Memory B cell (primary cell): ENCODE data around the gene EDEM1.
"Not testable (repeated sequence)": the region's sequence is repeated elsewhere in the genome, so short reads cannot be mapped to it uniquely, and the experiment has no call there.

Experiments used
- ATAC-seq: fragments of 150-1000 bp; cut with Tn5 transposase; 2 replicates; pipeline ENCODE4 v1.10.0; 2021; ENCODE audit warnings: low read depth, mild to moderate bottlenecking, moderate library complexity
- DNase-seq, 2 donors: peaks; one replicate each; pipeline ENCODE4 v3.0.0; 2022; ENCODE audit warnings: low spot score in 2 of 2
- H3K27ac Mint-ChIP-seq: one replicate; pipeline ENCODE4 v1.8.0; 2022; ENCODE audit warnings: mild to moderate bottlenecking, moderate library complexity, mixed read lengths
- H3K27me3 Mint-ChIP-seq: one replicate; pipeline ENCODE4 v1.8.0; 2022; ENCODE audit warnings: mixed read lengths
- H3K36me3 Mint-ChIP-seq: one replicate; pipeline ENCODE4 v1.8.0; 2022; ENCODE audit warnings: mild to moderate bottlenecking, mixed read lengths
- H3K4me1 Mint-ChIP-seq: one replicate; pipeline ENCODE4 v1.8.0; 2022; ENCODE audit warnings: mixed read lengths
- H3K4me3 Mint-ChIP-seq: one replicate; pipeline ENCODE4 v1.8.0; 2022; ENCODE audit warnings: mild to moderate bottlenecking, moderate library complexity, mixed read lengths
- H3K9me3 Mint-ChIP-seq: one replicate; pipeline ENCODE4 v1.8.0; 2022; ENCODE audit warnings: mixed read lengths

Gene EDEM1

DNA sequence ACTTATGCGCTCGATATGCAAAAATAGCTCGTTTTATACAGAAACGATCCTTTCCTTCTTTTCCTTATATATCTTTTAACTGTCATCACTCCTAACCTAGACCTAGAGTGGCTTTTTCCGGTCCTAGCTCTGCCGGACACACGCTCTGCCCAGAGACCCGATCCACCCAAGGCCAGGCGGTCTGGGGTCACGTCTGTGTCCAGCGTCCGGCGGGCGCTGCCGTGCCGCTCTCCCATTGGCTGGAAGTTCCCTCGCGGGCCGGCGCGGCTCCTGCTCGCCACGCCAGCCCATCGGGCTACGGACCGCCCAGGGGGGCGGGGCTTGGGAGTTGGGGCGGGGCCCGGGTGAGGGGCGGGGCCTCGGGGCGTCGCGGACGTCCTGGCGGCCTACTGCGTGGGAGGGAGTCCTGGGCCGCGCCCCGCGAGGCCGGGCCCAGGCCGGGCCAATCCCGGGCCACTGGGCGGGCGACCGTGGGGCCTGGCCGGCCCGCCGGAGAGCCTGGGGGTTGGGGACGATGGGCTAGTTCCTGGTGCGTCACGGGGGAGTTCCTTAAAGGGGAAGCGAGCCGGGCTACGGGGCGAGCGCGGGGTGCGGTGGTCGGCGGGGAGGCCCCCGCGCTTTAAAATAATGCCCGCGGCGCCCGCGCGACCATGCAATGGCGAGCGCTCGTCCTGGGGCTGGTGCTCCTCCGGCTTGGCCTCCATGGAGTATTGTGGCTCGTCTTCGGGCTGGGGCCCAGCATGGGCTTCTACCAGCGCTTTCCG lies at the start of gene EDEM1:
EDEM1 (plus strand) TSS at position 552 of the 764 bp plus-strand sequence; CDS start at position 651, 99 bp downstream.
- H3K27me3 Mint-ChIP-seq = no peaks in the 10 kb centered on the region
- peak within 1 kb of the TSS; percentile 99 for H3K27ac Mint-ChIP-seq
- ATAC-seq = peak; percentile 84
- H3K36me3 Mint-ChIP-seq = peaks cover 13% of the 10 kb centered on the region
- DNase-seq = peak; percentile 98
- peaks cover 30% of the 10 kb centered on the region for H3K4me1 Mint-ChIP-seq
- H3K4me3 Mint-ChIP-seq = peak within 1 kb of the TSS; percentile 99
- no peaks in the 10 kb centered on the region for H3K9me3 Mint-ChIP-seq

DNA sequence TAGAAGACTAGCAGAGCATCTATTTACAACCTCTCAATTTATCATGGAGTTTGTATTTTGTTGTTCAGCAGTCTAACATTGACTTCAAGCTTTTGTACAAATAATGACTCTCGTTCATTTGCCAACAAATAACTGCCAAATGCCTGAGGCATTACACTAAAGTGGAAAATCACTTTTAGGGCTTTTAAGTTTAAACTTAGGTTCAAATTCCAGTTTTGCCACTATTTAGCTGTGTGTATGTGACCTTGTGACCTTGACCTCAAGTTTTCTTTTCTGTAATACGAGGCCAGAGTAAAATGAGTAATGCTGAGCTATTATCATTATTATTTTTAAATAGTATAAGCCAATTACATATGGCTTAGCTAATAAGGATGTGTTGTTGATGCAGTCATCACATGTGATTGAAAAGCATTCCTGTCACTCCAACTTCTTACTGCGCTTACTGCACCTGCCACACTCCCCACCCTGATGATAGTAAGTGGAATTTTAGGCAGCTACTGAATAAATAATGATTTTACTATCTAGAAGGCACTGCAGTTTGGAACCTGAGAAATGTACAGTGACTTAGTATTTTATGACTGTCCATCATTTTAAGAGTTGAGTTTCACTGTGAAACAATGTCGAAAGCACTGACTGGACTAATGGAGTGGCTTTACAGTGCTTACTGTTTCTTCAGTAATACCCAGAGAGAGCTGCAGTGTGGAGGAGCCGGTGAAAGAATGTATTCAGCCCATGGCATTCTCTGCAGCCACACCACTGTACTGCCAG lies 49.1 kb upstream of the EDEM1 start:
- DNase-seq = no peak
- peaks cover 2% of the 10 kb centered on the region for H3K9me3 Mint-ChIP-seq
- peak overlapping the region; percentile 28 for H3K4me3 Mint-ChIP-seq
- H3K4me1 Mint-ChIP-seq = peaks cover 57% of the 10 kb centered on the region
- no peak for ATAC-seq
- H3K36me3 Mint-ChIP-seq = peaks cover 23% of the 10 kb centered on the region
- H3K27ac Mint-ChIP-seq = peak overlapping the region; percentile 90
- no peaks in the 10 kb centered on the region for H3K27me3 Mint-ChIP-seq

GRCh38 chr3:5140230-5140621 lies 47.3 kb upstream of the EDEM1 start:
- H3K9me3 Mint-ChIP-seq = peaks cover 6% of the 10 kb centered on the region
- peaks cover 36% of the 10 kb centered on the region for H3K36me3 Mint-ChIP-seq
- H3K27me3 Mint-ChIP-seq = no peaks in the 10 kb centered on the region
- peak; percentile 66 for ATAC-seq
- H3K27ac Mint-ChIP-seq = peak overlapping the region; percentile 80
- peak overlapping the region; percentile 19 for H3K4me3 Mint-ChIP-seq
- peak in 1 of 2 donors; percentile 12 for DNase-seq
- H3K4me1 Mint-ChIP-seq = peaks cover 57% of the 10 kb centered on the region

DNA sequence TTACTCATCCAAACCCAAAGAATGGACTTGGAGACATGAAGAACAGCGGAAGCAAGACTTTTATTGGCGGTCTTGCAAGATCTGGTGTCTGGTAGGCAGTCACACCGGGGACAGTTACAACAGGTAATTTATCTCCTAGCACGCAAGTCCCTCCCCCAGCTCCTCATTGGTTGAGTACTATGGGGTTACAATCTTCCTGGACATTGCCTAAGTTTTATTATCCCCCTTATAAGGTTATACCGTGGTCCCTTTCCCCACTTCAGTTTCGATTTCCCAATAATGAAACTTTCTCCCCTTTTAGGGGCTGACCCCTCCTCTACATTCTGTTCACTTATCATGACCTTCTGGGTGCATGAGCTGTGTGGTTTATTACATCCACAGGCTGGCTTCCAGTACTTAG lies 46.7 kb upstream of the EDEM1 start:
- peaks cover 6% of the 10 kb centered on the region for H3K9me3 Mint-ChIP-seq
- peaks cover 42% of the 10 kb centered on the region for H3K36me3 Mint-ChIP-seq
- no peak overlapping the region for H3K4me3 Mint-ChIP-seq
- peaks cover 58% of the 10 kb centered on the region for H3K4me1 Mint-ChIP-seq
- DNase-seq (no peak), ATAC-seq (no peak)
- no peaks in the 10 kb centered on the region for H3K27me3 Mint-ChIP-seq
- peak overlapping the region; percentile 80 for H3K27ac Mint-ChIP-seq

GRCh38 chr3:5141760-5142159 lies 45.7 kb upstream of the EDEM1 start:
- Mint-ChIP-seq H3K4me3 (no peak overlapping the region), H3K9me3 (peaks cover 10% of the 10 kb centered on the region)
- ATAC-seq = no peak

GRCh38 chr3:5143464-5143863 lies 44.0 kb upstream of the EDEM1 start:
- ATAC-seq (no peak), DNase-seq (no peak)
- H3K9me3 Mint-ChIP-seq = peaks cover 12% of the 10 kb centered on the region
- H3K4me3 Mint-ChIP-seq = no peak overlapping the region
- H3K4me1 Mint-ChIP-seq = peaks cover 49% of the 10 kb centered on the region
- peaks cover 58% of the 10 kb centered on the region for H3K36me3 Mint-ChIP-seq
- H3K27ac Mint-ChIP-seq = no peak overlapping the region
- no peaks in the 10 kb centered on the region for H3K27me3 Mint-ChIP-seq

More at GRCh38 chr3:5141760-5142159, 45.7 kb upstream of the EDEM1 start:
- Mint-ChIP-seq H3K36me3 (peaks cover 49% of the 10 kb centered on the region), H3K4me1 (peaks cover 53% of the 10 kb centered on the region), H3K27me3 (no peaks in the 10 kb centered on the region), H3K27ac (peak overlapping the region; percentile 72)
- DNase-seq = no peak

DNA sequence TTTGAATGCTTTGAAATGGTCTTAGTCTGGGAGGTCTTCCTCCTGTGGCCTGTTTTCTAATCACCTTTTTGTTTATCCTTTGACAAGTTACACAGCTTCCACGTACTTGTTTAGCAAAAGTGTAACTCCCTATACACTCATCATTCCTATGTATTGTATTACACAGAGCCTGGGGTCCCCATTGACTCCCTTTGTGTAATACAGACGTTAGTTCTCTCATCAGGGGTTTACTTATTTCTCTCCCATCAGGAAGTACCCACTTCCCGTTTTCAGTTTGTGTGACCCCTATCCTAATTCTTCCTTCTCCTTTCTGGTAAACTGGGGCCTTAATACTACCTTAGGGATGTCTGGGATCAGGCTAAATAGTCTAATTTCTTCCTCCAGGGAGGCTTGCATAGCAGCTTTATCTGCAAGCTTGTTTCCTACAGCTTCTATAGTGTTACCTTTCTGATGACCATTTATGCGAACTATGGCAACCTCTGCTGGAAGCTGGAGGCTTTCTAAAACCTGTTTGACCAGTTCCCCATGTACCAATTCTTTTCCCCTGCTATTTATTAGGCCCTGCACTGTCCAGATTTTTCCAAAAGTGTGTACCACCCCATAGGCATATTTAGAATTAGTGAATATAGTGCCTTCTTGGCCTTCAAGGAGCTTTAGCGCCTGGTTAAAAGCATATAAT lies 43.1 kb upstream of the EDEM1 start:
- no peaks in the 10 kb centered on the region for H3K27me3 Mint-ChIP-seq
- peaks cover 50% of the 10 kb centered on the region for H3K4me1 Mint-ChIP-seq
- peaks cover 60% of the 10 kb centered on the region for H3K36me3 Mint-ChIP-seq
- H3K27ac Mint-ChIP-seq = no peak overlapping the region
- peaks cover 12% of the 10 kb centered on the region for H3K9me3 Mint-ChIP-seq
- H3K4me3 Mint-ChIP-seq = no peak overlapping the region
- DNase-seq (no peak), ATAC-seq (no peak)

DNA sequence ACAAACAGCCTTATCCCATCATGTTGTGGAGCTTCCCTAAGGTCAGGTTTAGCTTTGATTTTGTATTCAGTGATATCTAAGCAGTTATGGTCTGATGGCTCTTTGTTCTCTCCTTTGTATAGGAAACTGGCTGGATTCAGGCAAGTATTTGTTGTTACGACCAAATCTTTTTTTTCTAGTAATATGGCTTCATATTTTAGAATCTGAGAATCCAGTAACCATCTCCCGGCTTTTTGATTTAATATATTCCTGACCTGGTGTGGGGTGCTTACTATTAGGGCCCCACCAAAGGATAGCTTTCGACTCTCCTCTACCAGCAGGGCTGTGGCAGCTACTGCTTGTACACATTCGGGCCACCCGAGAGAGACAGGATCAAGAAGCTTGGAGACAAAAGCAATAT lies 42.4 kb upstream of the EDEM1 start:
- H3K4me1 Mint-ChIP-seq = peaks cover 49% of the 10 kb centered on the region
- H3K9me3 Mint-ChIP-seq = peaks cover 12% of the 10 kb centered on the region
- peak overlapping the region; percentile 39 for H3K27ac Mint-ChIP-seq

DNA sequence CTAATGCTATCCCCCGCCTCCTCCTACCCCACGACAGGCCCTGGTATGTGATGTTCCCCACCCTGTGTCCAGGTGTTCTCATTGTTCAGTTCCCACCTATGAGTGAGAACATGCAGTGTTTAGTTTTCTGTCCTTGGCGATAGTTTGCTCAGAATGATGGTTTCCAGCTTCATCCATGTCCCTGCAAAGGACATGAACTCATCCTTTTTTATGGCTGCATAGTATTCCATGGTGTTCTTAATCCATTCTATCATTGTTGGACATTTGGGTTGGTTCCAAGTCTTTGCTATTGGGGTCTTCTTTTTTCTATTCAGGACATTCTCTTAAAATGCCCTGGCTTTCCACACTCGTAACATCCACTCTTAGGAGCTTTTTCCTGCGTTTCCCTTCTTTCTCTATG lies 40.4 kb upstream of the EDEM1 start:
- not testable (repeated sequence) for H3K27ac Mint-ChIP-seq, H3K9me3 Mint-ChIP-seq, H3K27me3 Mint-ChIP-seq, DNase-seq, ATAC-seq, H3K4me3 Mint-ChIP-seq
- H3K36me3 Mint-ChIP-seq = peaks cover 41% of the 10 kb centered on the region
- H3K4me1 Mint-ChIP-seq = peaks cover 38% of the 10 kb centered on the region

More for the DNA sequence above, 42.4 kb upstream of the EDEM1 start:
- Mint-ChIP-seq H3K36me3 (peaks cover 56% of the 10 kb centered on the region), H3K4me3 (no peak overlapping the region), H3K27me3 (no peaks in the 10 kb centered on the region)
- DNase-seq (no peak), ATAC-seq (no peak)

DNA sequence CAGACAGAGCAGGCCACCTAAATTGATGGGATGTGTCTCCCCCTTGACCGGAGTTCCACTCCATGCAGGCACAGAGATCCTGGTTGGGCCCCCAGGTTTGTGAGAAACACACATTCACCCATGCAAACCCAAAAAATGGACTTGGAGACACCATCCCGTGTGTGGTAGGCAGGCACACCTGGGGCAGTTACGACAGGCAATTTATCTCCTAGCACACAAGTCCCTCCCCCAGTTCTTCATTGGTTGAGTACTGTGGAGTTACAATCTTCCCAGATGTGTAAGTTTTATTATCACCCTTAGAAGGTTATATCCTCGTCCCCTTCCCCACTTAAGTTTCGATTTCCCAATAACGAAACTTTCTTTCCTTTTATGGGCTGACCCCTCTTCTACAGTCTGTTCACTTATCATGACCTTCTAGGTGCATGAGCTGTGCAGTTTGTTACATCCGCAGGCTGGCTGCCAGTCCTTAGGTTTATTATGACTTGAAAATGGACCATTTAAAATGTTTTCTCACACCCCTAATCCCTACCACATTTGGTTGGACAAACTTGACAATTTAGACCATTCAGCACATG lies 38.1 kb upstream of the EDEM1 start:
- H3K27ac Mint-ChIP-seq = peak overlapping the region; percentile 33
- H3K36me3 Mint-ChIP-seq = peaks cover 45% of the 10 kb centered on the region
- ATAC-seq (no peak), DNase-seq (no peak)
- H3K9me3 Mint-ChIP-seq = peaks cover 8% of the 10 kb centered on the region
- H3K4me1 Mint-ChIP-seq = peaks cover 41% of the 10 kb centered on the region
- no peak overlapping the region for H3K4me3 Mint-ChIP-seq
- H3K27me3 Mint-ChIP-seq = no peaks in the 10 kb centered on the region

DNA sequence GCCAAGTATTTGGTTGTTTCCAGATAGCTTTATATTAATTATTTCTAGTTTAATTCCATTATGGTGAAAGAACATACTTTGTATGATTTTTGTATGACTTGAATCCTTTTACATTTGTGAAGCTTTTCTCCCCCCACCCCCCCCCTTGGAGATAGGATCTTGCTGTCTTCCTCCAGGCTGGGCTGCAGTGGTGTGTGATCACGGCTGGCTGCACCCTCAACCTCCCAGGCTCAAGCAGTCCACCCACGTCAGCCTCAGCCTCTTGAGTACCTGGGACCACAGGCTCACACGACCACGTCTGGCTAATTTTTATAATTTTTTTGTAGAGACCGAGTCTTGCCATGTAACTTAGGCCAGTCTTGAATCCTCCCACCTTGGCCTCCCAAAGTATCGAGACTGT lies 35.9 kb upstream of the EDEM1 start:
- peaks cover 3% of the 10 kb centered on the region for H3K9me3 Mint-ChIP-seq
- no peak overlapping the region for H3K27ac Mint-ChIP-seq
- peaks cover 45% of the 10 kb centered on the region for H3K4me1 Mint-ChIP-seq

GRCh38 chr3:5153074-5153473 lies 34.4 kb upstream of the EDEM1 start:
- Mint-ChIP-seq H3K4me3 (no peak overlapping the region), H3K27me3 (no peaks in the 10 kb centered on the region), H3K4me1 (peaks cover 49% of the 10 kb centered on the region), H3K27ac (no peak overlapping the region), H3K36me3 (peaks cover 23% of the 10 kb centered on the region), H3K9me3 (no peaks in the 10 kb centered on the region)
- ATAC-seq = no peak
- no peak for DNase-seq

More for the DNA sequence above, 35.9 kb upstream of the EDEM1 start:
- H3K4me3 Mint-ChIP-seq = no peak overlapping the region
- no peaks in the 10 kb centered on the region for H3K27me3 Mint-ChIP-seq
- ATAC-seq (no peak), DNase-seq (no peak)
- peaks cover 28% of the 10 kb centered on the region for H3K36me3 Mint-ChIP-seq

DNA sequence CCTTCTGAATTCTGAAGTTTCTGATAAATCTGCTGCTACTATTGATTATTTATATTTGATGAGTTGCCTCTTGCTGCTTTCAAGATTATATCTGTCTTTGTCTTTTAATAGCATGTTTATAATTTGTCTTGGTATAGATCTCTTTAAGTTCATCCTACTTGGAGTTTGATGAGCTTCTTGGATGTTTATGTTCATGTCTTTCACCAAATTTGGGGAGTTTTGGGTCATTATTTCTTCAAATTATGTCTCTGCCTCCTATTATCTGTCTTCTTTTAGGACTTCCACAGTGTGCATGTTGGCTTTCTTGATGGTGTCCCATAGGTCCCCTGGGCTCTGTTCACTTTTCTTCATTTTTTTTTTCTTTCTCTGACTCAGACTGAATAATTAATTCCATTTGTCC lies 32.3 kb upstream of the EDEM1 start:
- Mint-ChIP-seq H3K9me3 (no peaks in the 10 kb centered on the region), H3K4me3 (no peak overlapping the region), H3K27me3 (no peaks in the 10 kb centered on the region), H3K36me3 (peaks cover 20% of the 10 kb centered on the region), H3K27ac (peak overlapping the region; percentile 53), H3K4me1 (peaks cover 37% of the 10 kb centered on the region)
- ATAC-seq = no peak
- DNase-seq = no peak

DNA sequence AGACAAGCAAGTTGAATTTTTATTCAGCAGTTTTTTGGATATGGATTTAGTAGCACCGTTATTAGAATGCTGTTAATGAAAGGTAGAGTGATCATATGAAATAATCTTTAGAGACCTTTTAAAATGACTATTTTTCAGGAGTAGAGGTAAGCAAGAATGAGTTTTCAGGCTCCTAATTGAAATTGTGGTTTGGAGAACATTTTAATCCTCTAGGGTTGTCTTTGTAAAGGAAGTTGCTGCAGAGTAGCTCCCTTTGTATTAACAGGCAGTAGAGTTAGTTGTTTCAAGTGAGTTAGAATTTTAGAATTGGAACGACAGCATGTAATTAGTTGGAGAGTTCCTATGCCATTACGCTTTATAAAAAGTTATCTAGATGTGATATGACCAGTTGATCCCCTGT lies 27.2 kb upstream of the EDEM1 start:
- H3K9me3 Mint-ChIP-seq = no peaks in the 10 kb centered on the region
- no peak overlapping the region for H3K4me3 Mint-ChIP-seq
- H3K27me3 Mint-ChIP-seq = no peaks in the 10 kb centered on the region
- peak overlapping the region; percentile 58 for H3K27ac Mint-ChIP-seq
- peaks cover 45% of the 10 kb centered on the region for H3K4me1 Mint-ChIP-seq
- ATAC-seq (no peak), DNase-seq (no peak)
- peaks cover 5% of the 10 kb centered on the region for H3K36me3 Mint-ChIP-seq
